HG03469 (cell line): ENCODE results near the gene ZFP14.

ENCODE experiments used
- ATAC-seq: cut with Tn5 transposase; IDR thresholded peaks from one replicate; pipeline ENCODE4 v1.9.1; 2021; ENCODE audit warnings: mild to moderate bottlenecking, moderate library complexity, moderate number of reproducible peaks; ENCODE audit not compliant: unreplicated experiment

Gene ZFP14

GRCh38 chr19:36378625-36379509 lies at the start of gene ZFP14:
Gene ZFP14 (minus strand): TSS chr19:36379201. CDS start chr19:36367892, 11,309 bp downstream.
- ATAC-seq: peak; percentile 83

DNA sequence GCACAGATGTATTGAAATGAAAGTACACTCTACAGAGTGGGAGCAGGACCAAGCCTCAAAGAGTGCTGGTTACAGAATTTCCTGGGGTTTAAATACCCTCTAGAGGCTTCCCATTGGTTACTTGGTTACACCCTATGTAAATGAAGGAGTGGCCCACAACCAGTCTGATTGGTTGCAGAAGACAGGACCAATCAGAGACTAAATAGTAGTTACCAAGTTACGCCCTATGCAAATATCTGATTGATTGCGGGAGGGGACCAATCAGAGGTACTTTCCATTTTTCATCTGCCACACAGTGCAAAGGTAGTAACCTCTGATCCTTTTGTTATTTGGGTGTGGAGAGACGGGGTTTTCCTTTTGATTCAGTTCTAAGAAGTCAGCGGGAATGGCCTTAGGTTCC lies 44.9 kb upstream of the ZFP14 start:
- no peak for ATAC-seq

GRCh38 chr19:36421749-36422481 lies 42.9 kb upstream of the ZFP14 start:
- no peak for ATAC-seq

- no peak for ATAC-seq
Observed at GRCh38 chr19:36420961-36421748, 42.2 kb upstream of the ZFP14 start.

DNA sequence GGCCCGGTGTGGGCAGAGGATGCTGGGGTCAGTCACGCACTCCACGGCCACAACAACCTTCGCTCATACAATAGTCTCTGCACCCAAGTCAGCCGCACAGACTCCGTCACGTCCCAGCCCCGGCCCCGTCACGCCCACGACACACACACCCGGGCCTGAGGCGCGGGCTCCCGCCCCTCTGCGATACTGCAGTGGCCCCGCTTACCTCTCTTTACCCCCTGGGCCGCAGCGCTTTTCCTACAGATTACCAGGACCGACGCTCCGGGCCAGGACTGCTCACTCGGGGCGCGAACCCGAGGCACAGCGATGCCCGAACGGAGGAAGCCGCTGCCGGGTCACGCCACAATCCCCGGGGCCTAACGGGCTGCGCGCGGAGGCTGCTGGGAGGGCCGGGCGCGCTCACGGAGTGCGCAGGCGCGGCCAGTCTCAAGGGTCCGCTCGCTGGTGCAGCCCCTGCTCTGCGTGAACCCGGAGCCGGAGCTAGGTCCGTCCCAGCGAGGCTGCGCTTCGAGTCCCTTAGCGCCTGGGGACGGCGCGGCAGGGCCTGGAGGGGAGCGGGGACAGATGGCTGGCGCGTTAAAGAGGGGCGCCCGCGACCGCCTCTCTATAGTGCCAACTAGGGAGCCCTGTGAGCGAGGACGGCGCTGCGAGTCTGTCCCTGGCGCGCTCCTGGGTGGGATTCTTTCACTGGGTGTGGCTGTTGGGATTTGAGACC lies 39.4 kb upstream of the ZFP14 start, which contains the start of gene ZFP82:
Gene ZFP82, minus strand, starts transcription at position 358 of the 715 bp plus-strand sequence. CDS start 8,855 bp downstream, outside the sequence.
- ATAC-seq: peak; percentile 72

- no peak for ATAC-seq
Observed at GRCh38 chr19:36417752-36418286, 38.8 kb upstream of the ZFP14 start.

DNA sequence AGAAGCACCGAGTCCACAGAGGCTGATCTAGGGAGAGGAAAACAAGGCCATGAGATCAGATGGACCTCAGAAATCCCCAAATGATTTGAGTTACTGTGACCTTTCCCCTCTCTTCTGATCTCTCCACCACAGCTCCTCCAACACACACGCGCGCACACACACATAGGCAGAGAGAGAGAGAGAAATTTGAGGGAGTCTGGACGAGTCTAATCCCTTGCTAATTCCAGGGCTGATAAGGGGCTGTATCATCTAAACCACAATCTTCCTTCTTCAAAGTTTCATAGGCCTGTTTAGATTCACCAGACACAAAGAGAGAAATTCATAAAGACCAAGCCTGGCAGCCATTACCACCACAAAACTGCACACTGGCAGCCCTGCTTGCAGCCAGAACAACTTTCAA lies 30.8 kb upstream of the ZFP14 start:
- ATAC-seq: no peak

- ATAC-seq: no peak
Observed at GRCh38 chr19:36408101-36408500, 29.1 kb upstream of the ZFP14 start.

- no peak for ATAC-seq
Observed at GRCh38 chr19:36404498-36404897, 25.5 kb upstream of the ZFP14 start.

GRCh38 chr19:36401475-36401874 lies 22.5 kb upstream of the ZFP14 start:
- no peak for ATAC-seq

DNA sequence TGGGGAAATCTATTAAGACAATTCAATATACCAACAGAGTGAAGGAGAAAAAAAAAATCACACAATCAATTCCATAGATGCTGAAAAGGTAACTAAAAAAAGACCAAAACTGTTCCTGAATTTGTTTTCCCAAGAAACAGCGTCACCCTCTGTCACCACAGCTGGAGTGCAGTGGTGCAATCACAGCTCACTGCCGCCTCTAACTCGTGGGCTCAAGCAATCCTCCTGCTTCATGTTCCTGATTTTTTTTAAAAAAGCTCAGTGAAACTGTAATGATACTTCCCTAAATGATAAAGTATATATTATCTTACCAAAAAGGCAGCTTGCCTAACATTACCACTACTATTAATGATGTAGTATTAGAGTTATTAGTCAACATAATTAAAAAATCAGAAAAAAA lies 19.6 kb upstream of the ZFP14 start:
- ATAC-seq: no peak

GRCh38 chr19:36392916-36393673 lies 14.1 kb upstream of the ZFP14 start:
- ATAC-seq: no peak

GRCh38 chr19:36379510-36379819 lies 464 bp upstream of the ZFP14 start:
- no peak for ATAC-seq

DNA sequence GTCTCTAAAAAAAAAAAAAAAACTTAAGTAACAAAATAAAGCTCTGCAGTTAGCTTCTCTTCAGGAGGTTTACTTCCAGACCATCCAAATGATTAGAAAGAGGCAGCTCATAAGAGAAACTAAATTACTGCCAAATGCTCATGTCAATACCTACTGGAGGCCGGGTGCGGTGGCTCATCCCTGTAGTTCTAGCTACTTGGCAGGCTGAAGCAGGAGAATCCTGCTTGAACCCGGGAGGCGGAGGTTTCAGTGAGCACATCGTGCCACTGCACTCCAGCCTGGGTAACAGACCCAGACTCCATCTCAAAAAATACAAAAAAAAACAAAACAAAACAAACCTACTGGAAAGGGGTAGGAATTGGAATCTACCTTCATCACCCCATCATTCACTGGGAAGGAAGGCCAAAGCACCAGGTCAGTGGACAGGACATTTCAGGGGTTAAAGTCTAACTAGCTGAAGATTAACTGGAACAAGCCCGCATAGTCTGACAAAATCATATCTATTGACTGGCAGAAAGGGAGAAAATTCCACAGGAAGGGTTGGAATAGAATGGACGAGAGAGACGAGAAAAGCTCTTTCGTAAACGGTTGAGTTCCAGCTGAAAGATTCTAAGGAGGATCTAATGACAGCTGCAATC lies 1.3 kb downstream of the ZFP14 start:
- ATAC-seq: no peak

DNA sequence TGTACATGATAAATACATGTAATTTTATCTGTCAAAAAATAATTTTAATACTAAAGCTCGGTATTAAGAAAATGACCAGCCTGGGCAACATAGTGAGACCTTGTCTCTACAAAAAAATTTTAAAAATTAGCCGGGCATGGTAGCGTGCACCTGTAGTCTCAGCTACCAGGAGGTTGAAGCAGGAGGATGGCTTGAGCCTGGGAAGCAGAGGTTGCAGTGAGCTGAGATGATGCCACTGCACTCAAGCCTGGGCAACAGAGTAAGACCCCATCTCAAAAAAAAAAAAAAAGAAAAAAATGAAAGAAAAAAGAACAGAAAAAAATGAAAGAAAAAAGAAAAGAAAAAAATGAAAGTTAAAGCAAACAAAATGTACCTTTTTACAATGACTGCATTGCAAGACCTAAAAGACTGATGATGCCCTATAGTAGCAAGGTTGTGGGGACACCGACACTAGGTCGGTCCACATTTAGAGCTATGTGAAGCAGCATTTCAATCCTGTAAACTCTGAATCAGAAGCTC lies 5.3 kb downstream of the ZFP14 start:
- no peak for ATAC-seq

- no peak for ATAC-seq
Observed at GRCh38 chr19:36371886-36372285, 7.1 kb downstream of the ZFP14 start.

- ATAC-seq: no peak
Observed at GRCh38 chr19:36363845-36364244, 15.2 kb downstream of the ZFP14 start.

DNA sequence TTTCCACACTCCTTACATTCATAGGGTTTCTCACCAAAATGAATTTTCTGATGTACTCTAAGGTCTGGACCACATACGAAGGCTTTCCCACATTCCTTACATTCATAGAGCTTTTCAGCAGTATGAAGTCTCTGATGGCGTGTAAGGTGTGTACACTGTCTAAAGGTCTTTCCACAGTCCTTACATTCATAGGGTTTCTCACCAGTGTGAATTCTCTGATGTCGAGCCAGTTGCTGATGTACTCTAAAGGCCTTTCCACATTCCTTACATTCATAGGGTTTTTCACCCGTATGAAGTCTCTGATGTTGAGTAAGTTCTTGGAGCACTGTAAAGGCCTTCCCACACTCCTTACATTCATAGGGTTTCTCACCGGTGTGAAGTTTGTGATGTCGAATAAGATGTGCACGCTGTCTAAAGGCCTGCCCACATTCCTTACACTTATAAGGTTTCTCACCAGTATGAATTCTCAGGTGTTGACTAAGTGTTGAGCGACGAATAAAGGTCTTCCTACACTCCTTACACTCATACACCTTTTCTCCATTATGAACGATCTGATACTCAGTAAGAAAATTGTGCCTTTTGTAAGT lies 38.1 kb downstream of the ZFP14 start:
- ATAC-seq: no peak
